Measurements from ENCODE around the gene GABRB1.

The GABRB1 gene

DNA sequence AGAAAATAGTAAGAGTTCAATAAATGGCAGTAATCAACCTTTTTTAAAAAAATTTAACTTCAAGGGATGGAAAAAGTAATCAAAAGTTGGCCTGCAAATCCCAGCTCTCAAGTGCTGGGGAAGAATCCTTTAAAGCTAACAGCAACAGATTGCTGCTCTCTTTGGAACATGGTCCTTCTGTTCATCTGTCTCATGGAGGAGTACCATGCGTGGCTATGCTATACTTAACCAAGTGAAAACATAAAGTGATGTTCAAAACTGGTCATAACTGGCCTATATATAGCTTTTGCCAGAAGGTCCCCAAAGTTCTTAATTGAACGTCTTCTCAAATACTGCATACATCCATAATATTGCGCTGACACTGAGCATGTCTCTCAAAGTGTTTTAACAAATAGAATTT is 154.4 kb downstream of the GABRB1 start:
- Histone ChIP-seq H3K4me2 (ENCODE audit: low read length, poor library complexity, severe bottlenecking) (no peak overlapping the region), H3K27me3 (ENCODE audit: control insufficient read depth in 1 of 2, insufficient read depth in 1 of 2, low read length in 2 of 2) (peaks cover 0 to 4% of the 10 kb centered on the region in 2 experiments), H2BK12ac (ENCODE audit: low read length in 2 of 2) (no peak overlapping the region), H3K4me3 (ENCODE audit: insufficient read depth in 1 of 2, low read depth in 1 of 2, low read length in 2 of 2) (no peak overlapping the region), H3K14ac (ENCODE audit: low read length in 2 of 2) (no peak overlapping the region), H3K79me1 (replicated peaks; ENCODE audit: low read length, poor library complexity, severe bottlenecking) (no peaks in the 10 kb centered on the region), H3K36me3 (ENCODE audit: control insufficient read depth in 1 of 2, insufficient read depth in 2 of 2, low read depth in 1 of 2, low read length in 2 of 2) (no peaks in the 10 kb centered on the region), H3K4me1 (ENCODE audit: control insufficient read depth, insufficient read depth, low read depth, low read length) (no peaks in the 10 kb centered on the region), H2BK120ac (ENCODE audit: low read depth, low read length) (no peak overlapping the region), H2BK15ac (ENCODE audit: low read depth, poor library complexity, severe bottlenecking) (no peak overlapping the region), H2AK5ac (ENCODE audit: low read length, severe bottlenecking) (no peak overlapping the region), H3K9ac (ENCODE audit: low read length) (no peak overlapping the region), H4K8ac (ENCODE audit: low read length) (no peak overlapping the region), H2BK5ac (ENCODE audit: low read depth, low read length, poor library complexity, severe bottlenecking) (no peak overlapping the region), H3K23ac (ENCODE audit: low read length in 2 of 2) (no peak overlapping the region), H2AFZ (ENCODE audit: low read depth, low read length) (no peak overlapping the region), H4K91ac (ENCODE audit: low read length) (no peak overlapping the region), H3K9me3 (ENCODE audit: control insufficient read depth, low read length) (no peaks in the 10 kb centered on the region), H3K27ac (ENCODE audit: low read length, poor library complexity, severe bottlenecking) (no peak overlapping the region), H3K18ac (ENCODE audit: low read depth in 1 of 2, low read length in 2 of 2) (no peak overlapping the region), H3K4ac (ENCODE audit: low read depth in 1 of 2, low read length in 2 of 2) (no peak overlapping the region)
- no peak for DNase-seq
- 91% methylated on average over 2 of the region's 3 CpGs for WGBS

DNA sequence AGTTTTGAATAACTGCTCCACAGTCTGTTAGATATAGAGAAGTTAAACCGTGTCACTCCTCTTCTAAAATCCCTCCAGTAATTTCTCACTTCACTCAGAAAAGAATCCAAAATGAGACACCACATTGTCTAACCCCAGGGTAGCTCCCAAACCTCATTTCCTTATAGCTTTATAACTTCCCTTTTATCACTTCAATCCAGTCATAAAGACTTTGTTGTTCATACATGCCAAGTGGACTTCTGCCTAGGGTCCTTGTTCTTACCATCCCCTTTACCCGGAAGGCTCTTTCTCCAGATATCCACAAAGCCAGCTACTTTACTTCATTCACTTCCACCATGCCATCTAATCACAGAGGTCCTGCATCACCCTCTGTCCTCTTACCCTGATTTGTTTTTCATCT is 156.2 kb downstream of the GABRB1 start:
- no peak overlapping the region for H3K4ac ChIP-seq (ENCODE audit: low read depth in 1 of 2, low read length in 2 of 2)
- H3K18ac ChIP-seq (ENCODE audit: low read depth in 1 of 2, low read length in 2 of 2), result no peak overlapping the region
- no peak overlapping the region for H2AFZ ChIP-seq (ENCODE audit: low read depth, low read length)
- H3K4me2 ChIP-seq (ENCODE audit: low read length, poor library complexity, severe bottlenecking), result no peak overlapping the region
- H4K91ac ChIP-seq (ENCODE audit: low read length), result no peak overlapping the region
- no peaks in the 10 kb centered on the region for H3K4me1 ChIP-seq (ENCODE audit: control insufficient read depth, insufficient read depth, low read depth, low read length)
- H2BK12ac ChIP-seq (ENCODE audit: low read length in 2 of 2), result no peak overlapping the region
- 93% methylated on average over 2 of the region's 2 CpGs for WGBS
- no peaks in the 10 kb centered on the region for H3K9me3 ChIP-seq (ENCODE audit: control insufficient read depth, low read length)
- H2BK120ac ChIP-seq (ENCODE audit: low read depth, low read length), result no peak overlapping the region
- no peak overlapping the region for H3K9ac ChIP-seq (ENCODE audit: low read length)
- no peaks in the 10 kb centered on the region for H3K79me1 ChIP-seq (replicated peaks; ENCODE audit: low read length, poor library complexity, severe bottlenecking)
- H4K8ac ChIP-seq (ENCODE audit: low read length), result no peak overlapping the region
- no peak for DNase-seq
- no peak overlapping the region for H2BK5ac ChIP-seq (ENCODE audit: low read depth, low read length, poor library complexity, severe bottlenecking)
- H3K36me3 ChIP-seq (ENCODE audit: control insufficient read depth in 1 of 2, insufficient read depth in 2 of 2, low read depth in 1 of 2, low read length in 2 of 2), result no peaks in the 10 kb centered on the region
- H3K27ac ChIP-seq (ENCODE audit: low read length, poor library complexity, severe bottlenecking), result no peak overlapping the region
- H3K27me3 ChIP-seq (ENCODE audit: control insufficient read depth in 1 of 2, insufficient read depth in 1 of 2, low read length in 2 of 2), result peaks cover 0 to 4% of the 10 kb centered on the region in 2 experiments
- no peak overlapping the region for H3K23ac ChIP-seq (ENCODE audit: low read length in 2 of 2)
- H2BK15ac ChIP-seq (ENCODE audit: low read depth, poor library complexity, severe bottlenecking), result no peak overlapping the region
- H2AK5ac ChIP-seq (ENCODE audit: low read length, severe bottlenecking), result no peak overlapping the region
- no peak overlapping the region for H3K14ac ChIP-seq (ENCODE audit: low read length in 2 of 2)
- H3K4me3 ChIP-seq (ENCODE audit: insufficient read depth in 1 of 2, low read depth in 1 of 2, low read length in 2 of 2), result no peak overlapping the region

DNA sequence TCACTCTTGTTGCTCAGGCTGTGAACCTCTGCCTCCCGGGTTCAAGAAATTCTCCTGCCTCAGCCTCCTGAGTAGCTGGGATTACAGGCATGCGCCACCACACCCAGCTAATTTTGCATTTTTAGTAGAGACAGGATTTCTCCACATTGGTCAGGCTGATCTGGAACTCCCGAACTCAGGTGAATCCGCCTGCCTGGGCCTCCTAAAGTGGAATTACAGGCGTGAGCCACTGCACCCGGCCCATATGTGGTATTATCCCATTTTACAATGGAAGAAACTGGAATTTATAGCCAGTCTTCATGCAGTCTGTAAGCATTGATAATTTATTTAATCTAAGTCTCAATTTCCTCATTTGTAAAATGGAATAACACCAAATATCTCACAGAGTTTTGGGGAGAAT is 161.8 kb downstream of the GABRB1 start:
- Histone ChIP-seq H4K8ac (ENCODE audit: low read length) (no peak overlapping the region), H2BK120ac (ENCODE audit: low read depth, low read length) (no peak overlapping the region), H2AFZ (ENCODE audit: low read depth, low read length) (no peak overlapping the region), H2BK12ac (ENCODE audit: low read length in 2 of 2) (no peak overlapping the region), H3K14ac (ENCODE audit: low read length in 2 of 2) (no peak overlapping the region), H3K79me1 (replicated peaks; ENCODE audit: low read length, poor library complexity, severe bottlenecking) (no peaks in the 10 kb centered on the region), H3K27me3 (ENCODE audit: control insufficient read depth in 1 of 2, insufficient read depth in 1 of 2, low read length in 2 of 2) (no peaks in the 10 kb centered on the region), H3K23ac (ENCODE audit: low read length in 2 of 2) (no peak overlapping the region), H4K91ac (ENCODE audit: low read length) (no peak overlapping the region), H2BK5ac (ENCODE audit: low read depth, low read length, poor library complexity, severe bottlenecking) (no peak overlapping the region), H3K9ac (ENCODE audit: low read length) (no peak overlapping the region), H3K4ac (ENCODE audit: low read depth in 1 of 2, low read length in 2 of 2) (no peak overlapping the region), H3K9me3 (ENCODE audit: control insufficient read depth, low read length) (no peaks in the 10 kb centered on the region), H3K36me3 (ENCODE audit: control insufficient read depth in 1 of 2, insufficient read depth in 2 of 2, low read depth in 1 of 2, low read length in 2 of 2) (no peaks in the 10 kb centered on the region), H2AK5ac (ENCODE audit: low read length, severe bottlenecking) (no peak overlapping the region), H3K4me1 (ENCODE audit: control insufficient read depth, insufficient read depth, low read depth, low read length) (no peaks in the 10 kb centered on the region), H3K4me2 (ENCODE audit: low read length, poor library complexity, severe bottlenecking) (no peak overlapping the region), H3K27ac (ENCODE audit: low read length, poor library complexity, severe bottlenecking) (no peak overlapping the region), H3K4me3 (ENCODE audit: insufficient read depth in 1 of 2, low read depth in 1 of 2, low read length in 2 of 2) (no peak overlapping the region), H3K18ac (ENCODE audit: low read depth in 1 of 2, low read length in 2 of 2) (no peak overlapping the region), H2BK15ac (ENCODE audit: low read depth, poor library complexity, severe bottlenecking) (no peak overlapping the region)
- WGBS, result 93% methylated on average over 4 of the region's 6 CpGs
- no peak for DNase-seq

DNA sequence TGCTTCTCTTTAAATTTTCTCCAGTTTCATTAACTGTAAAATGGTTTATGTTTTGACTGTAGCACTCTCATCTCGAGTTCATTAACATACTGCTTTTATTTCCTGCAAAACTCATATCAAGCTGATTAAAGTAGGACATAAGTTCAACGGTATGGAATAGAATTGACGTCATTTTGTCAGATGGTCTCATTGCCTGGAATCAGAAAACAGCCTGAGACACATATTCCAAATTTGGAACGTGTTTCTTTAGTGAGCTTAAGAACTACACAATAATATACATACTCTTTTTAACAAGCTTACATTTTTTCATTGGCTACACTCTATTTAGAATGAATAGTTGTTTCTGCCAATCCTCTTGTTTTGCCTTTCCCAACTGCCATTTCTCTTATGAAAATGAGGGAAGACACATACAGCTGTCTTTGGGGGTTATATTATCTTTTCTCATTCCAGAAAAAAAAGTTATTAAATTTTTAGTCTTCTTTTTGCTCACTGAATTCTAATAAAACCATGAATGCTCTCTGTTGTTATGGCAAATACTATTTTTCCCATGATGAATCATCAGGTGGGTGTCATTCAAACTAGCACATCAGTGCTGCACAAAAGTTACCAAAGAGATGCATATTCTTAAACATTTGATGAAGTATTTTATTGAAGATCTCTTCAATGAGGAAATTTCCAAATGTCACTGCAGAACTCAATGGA is 162.8 kb downstream of the GABRB1 start:
- Histone ChIP-seq H3K36me3 (ENCODE audit: control insufficient read depth in 1 of 2, insufficient read depth in 2 of 2, low read depth in 1 of 2, low read length in 2 of 2) (no peaks in the 10 kb centered on the region), H2BK15ac (ENCODE audit: low read depth, poor library complexity, severe bottlenecking) (no peak overlapping the region), H3K9ac (ENCODE audit: low read length) (no peak overlapping the region), H3K14ac (ENCODE audit: low read length in 2 of 2) (no peak overlapping the region), H3K27ac (ENCODE audit: low read length, poor library complexity, severe bottlenecking) (no peak overlapping the region), H3K4me3 (ENCODE audit: insufficient read depth in 1 of 2, low read depth in 1 of 2, low read length in 2 of 2) (no peak overlapping the region), H2BK12ac (ENCODE audit: low read length in 2 of 2) (no peak overlapping the region), H4K8ac (ENCODE audit: low read length) (no peak overlapping the region), H3K27me3 (ENCODE audit: control insufficient read depth in 1 of 2, insufficient read depth in 1 of 2, low read length in 2 of 2) (no peaks in the 10 kb centered on the region), H3K4ac (ENCODE audit: low read depth in 1 of 2, low read length in 2 of 2) (no peak overlapping the region), H3K4me2 (ENCODE audit: low read length, poor library complexity, severe bottlenecking) (no peak overlapping the region), H2AFZ (ENCODE audit: low read depth, low read length) (no peak overlapping the region), H3K4me1 (ENCODE audit: control insufficient read depth, insufficient read depth, low read depth, low read length) (no peaks in the 10 kb centered on the region), H3K18ac (ENCODE audit: low read depth in 1 of 2, low read length in 2 of 2) (no peak overlapping the region), H2BK120ac (ENCODE audit: low read depth, low read length) (no peak overlapping the region), H3K23ac (ENCODE audit: low read length in 2 of 2) (no peak overlapping the region), H2AK5ac (ENCODE audit: low read length, severe bottlenecking) (no peak overlapping the region), H2BK5ac (ENCODE audit: low read depth, low read length, poor library complexity, severe bottlenecking) (no peak overlapping the region), H3K9me3 (ENCODE audit: control insufficient read depth, low read length) (no peaks in the 10 kb centered on the region), H4K91ac (ENCODE audit: low read length) (no peak overlapping the region), H3K79me1 (replicated peaks; ENCODE audit: low read length, poor library complexity, severe bottlenecking) (no peaks in the 10 kb centered on the region)
- no peak for DNase-seq
- WGBS, result 81% methylated on average over 3 of the region's 4 CpGs
